ENCODE measurements around the gene SLC24A1. TPM values are rescaled to one million over a fixed set of nuclear protein-coding genes. Genes with fewer than 3 reads are reported as not detected.

The SLC24A1 gene
- total and polyA plus RNA-seq, 11 donors = 0.74 to 6.3 (median 2.1) TPM

DNA sequence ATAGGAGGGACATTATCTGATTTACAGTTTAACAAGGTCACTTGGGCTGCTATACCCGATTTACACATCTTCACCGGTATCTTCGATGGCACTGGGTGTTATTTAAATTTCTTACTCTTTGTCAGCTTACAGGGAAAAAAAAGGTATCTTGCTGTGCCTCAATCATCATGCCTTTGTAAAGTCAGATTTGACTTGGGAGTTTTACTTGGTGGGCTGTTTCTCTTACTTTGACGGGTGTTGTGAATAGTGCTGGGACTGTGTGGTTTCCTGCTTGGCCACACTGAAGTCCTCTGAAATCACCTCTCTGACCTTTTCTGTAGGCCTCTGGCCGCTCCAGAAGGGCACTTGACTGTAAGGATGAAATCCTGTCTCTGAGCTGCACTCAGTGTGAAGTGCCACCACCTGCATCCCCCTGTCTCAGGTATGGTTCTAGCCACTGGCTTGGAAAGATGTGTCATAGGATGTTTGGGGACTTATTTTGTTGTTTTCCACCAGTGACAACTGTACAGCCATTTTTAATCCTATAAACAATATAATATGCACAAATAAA, 3.1 kb upstream of the SLC24A1 start:
- no peak for TF ChIP-seq POLR2A (IDR thresholded peaks at IDR 0.05)
- TF ChIP-seq, protein P1, sequence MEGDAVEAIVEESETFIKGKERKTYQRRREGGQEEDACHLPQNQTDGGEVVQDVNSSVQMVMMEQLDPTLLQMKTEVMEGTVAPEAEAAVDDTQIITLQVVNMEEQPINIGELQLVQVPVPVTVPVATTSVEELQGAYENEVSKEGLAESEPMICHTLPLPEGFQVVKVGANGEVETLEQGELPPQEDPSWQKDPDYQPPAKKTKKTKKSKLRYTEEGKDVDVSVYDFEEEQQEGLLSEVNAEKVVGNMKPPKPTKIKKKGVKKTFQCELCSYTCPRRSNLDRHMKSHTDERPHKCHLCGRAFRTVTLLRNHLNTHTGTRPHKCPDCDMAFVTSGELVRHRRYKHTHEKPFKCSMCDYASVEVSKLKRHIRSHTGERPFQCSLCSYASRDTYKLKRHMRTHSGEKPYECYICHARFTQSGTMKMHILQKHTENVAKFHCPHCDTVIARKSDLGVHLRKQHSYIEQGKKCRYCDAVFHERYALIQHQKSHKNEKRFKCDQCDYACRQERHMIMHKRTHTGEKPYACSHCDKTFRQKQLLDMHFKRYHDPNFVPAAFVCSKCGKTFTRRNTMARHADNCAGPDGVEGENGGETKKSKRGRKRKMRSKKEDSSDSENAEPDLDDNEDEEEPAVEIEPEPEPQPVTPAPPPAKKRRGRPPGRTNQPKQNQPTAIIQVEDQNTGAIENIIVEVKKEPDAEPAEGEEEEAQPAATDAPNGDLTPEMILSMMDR (IDR thresholded peaks at IDR 0.05) = no peak
- Histone ChIP-seq H3K27ac (no peak overlapping the region), H3K9me3 (no peaks in the 10 kb centered on the region), H3K27me3 (no peaks in the 10 kb centered on the region), H3K36me3 (no peaks in the 10 kb centered on the region), H3K4me1 (no peaks in the 10 kb centered on the region), H3K4me3 (no peak overlapping the region)
- WGBS, 4 donors = 60 to 72% (median 65%) methylated on average over 5 of the region's 5 CpGs
- no peak for ATAC-seq
- intact Hi-C loops (cut with DNase I) = no loop called here
- DNase-seq = no peak

DNA sequence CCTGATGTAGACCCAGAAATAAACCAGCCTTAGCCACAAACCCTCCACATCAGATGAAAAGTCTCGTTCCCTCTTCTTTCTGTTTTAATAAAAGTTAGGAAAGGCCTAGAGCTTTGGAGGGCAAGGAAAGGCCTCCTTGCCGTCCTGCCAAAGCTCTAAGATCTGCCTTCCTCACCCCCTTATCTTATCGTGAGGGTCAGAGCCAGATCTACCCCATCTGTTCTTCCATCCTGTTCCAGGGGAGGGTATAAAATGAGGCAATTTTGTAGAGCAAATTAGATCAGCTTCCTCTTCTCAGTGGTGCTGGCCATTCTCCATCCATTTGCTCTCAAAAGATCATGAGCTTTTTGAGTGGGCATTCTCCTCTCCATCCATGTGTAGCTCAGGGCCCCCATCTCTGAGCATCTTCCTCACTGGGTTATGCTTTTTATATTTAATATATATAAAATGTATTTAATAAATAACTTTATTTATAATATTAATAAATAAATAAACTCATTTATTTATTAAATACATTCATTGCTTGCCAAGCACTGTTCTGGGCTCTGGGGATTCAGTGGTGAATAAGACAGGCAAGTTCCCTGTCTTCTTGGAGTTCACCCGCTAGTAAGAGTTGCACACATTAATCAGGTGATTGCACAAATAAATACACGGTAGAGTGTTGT, 2.0 kb upstream of the SLC24A1 start:
- Histone ChIP-seq H3K27me3 (no peaks in the 10 kb centered on the region), H3K9me3 (no peaks in the 10 kb centered on the region), H3K36me3 (peaks cover 0 to 9% (median under 1%) of the 10 kb centered on the region in 9 donors), H3K4me1 (no peaks in the 10 kb centered on the region), H3K4me3 (no peak overlapping the region), H3K27ac (no peak overlapping the region)
- WGBS, 4 donors = 69 to 76% (median 72%) methylated on average over 5 of the region's 5 CpGs
- TF ChIP-seq, protein P1 (IDR thresholded peaks at IDR 0.05) = no peak
- no peak for TF ChIP-seq POLR2A (IDR thresholded peaks at IDR 0.05)
- DNase-seq (no peak), ATAC-seq (no peak)
- intact Hi-C loops (cut with DNase I) = no loop called here

DNA sequence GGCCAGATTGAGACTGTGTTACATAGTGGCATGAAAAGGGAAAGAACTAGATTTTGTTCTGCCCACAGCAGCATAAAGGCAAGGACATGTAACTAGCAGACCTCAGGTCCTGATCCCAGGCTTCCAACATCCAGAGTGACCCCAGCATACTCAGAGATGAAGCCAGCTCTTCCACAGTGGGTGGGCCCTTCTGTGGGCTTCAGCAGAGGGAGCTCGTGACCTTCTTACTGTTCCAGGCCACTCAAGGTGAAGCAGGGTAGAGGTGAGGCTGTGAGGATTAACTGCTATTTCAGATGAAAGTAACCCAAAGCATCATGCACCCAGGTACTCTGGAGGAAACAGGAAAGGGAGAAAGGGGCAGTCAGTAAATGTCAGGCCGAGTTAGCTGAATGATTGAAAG, 905 bp upstream of the SLC24A1 start:
- Histone ChIP-seq H3K4me3 (no peak overlapping the region), H3K27ac (no peak overlapping the region), H3K4me1 (no peaks in the 10 kb centered on the region), H3K36me3 (peaks cover 0 to 20% (median 7%) of the 10 kb centered on the region in 9 donors), H3K9me3 (no peaks in the 10 kb centered on the region), H3K27me3 (no peaks in the 10 kb centered on the region)
- TF ChIP-seq, protein P1 (IDR thresholded peaks at IDR 0.05) = no peak
- no peak for TF ChIP-seq POLR2A (IDR thresholded peaks at IDR 0.05)
- intact Hi-C loops (cut with DNase I) = no loop called here
- DNase-seq (no peak), ATAC-seq (no peak)
- 81 to 90% (median 89%) methylated on average over 2 of the region's 2 CpGs for WGBS, 4 donors

DNA sequence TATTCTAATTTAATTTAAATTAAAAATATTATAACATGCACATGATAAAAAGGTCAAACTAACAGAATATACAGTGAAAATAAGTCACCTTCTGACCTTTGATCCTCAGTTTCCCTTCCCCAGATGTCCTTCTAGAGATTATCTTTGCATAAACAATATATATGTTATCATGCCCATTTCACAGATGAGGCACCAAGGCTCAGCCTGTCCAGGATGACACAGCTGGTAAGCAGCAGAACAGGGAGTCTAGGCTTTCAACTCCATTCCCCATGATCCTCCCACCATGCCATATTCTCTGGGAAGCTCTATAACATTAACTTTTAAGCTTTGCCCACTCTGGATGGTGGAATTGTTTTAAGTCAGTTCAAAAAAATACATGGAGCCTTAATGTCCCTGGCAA, 1.4 kb downstream of the SLC24A1 start:
- intact Hi-C loops (cut with DNase I) = no loop called here
- no peaks in the 10 kb centered on the region for H3K27me3 ChIP-seq
- DNase-seq = no peak
- no peaks in the 10 kb centered on the region for H3K4me1 ChIP-seq
- no peak overlapping the region for H3K27ac ChIP-seq
- H3K9me3 ChIP-seq = no peaks in the 10 kb centered on the region
- TF ChIP-seq, protein P1 (IDR thresholded peaks at IDR 0.05) = no peak
- no peak for TF ChIP-seq POLR2A (IDR thresholded peaks at IDR 0.05)
- no peak overlapping the region for H3K4me3 ChIP-seq
- ATAC-seq = no peak
- H3K36me3 ChIP-seq = peaks cover 0 to 31% (median 8%) of the 10 kb centered on the region in 9 donors
